NCI-H146 treated with DMSO at 0.1 percent for 48 hours (cell line): ENCODE results near the gene CALML5.

Experiments
- DNase-seq: peaks from one replicate; lab custom pipeline; 2025; ENCODE audit not compliant: unreplicated experiment; lab: John Stamatoyannopoulos, UW

CALML5 gene

GRCh38 chr10:5465976-5466450 is 33.4 kb downstream of the CALML5 start:
- DNase-seq, result no peak

GRCh38 chr10:5464546-5464945 is 34.8 kb downstream of the CALML5 start:
- DNase-seq, result no peak

- no peak for DNase-seq
These were observed 36.5 kb downstream of the CALML5 start for GRCh38 chr10:5462841-5463293.

DNA sequence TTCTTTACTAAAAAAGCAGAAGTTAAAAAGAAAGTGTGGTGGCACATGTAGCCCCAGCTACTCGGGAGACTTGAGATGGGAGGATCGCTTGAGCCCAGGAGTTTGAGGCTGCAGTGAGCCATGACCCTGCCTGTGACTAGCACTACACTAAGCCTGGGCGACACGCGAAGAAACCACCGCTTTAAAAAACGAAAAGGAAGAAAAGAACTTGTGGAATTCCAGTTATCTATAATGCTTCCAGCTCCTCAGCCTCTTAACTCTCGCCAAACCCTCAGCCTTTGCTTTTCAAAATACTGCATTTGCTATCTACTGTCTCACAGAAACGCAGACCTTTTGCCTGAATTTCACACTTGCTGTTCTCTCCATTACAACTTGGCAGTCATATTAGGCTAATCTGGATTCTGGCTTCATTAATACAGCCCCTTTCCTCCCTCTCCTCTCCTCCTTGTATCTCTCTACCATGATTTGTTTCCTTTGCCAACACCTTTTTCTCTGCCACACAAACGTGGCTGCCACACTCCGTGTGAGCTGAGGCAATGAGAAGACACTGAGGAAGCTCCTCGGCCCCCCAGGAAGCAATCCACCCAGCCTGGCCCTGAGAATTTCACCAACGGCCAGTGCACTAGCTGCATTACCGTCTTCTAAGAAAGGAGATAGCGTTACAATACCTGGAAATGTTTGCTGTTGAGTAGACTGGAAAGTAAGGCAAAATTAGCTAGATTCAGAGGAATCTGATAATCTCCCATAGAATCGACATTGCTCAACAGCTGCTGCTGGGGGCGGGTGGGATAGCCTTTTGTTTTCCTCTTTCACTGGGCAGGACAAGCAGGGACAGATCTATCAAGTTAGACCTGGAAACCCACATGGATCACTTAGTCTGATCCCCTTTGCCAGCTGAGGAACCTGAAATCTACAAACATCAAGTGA is 37.2 kb downstream of the CALML5 start:
- DNase-seq, result no peak

DNA sequence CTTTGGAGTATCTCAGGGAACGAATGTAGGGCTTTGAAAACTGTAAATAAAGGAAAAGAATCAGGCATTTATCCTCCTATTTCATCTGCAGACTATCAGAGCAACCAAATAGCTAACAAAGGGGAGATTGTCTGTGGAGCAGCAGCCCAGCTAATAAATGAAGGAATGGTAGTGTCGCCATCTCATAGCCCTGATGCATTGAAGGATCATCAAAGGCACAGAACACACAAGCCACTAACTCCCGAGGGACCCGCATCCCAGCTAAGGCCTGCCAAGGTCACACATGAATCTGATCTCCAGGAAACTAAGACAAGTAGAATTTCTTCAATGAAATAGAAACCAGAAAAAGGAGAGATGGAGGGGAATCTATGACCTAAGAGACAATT is 38.2 kb downstream of the CALML5 start:
- no peak for DNase-seq

DNA sequence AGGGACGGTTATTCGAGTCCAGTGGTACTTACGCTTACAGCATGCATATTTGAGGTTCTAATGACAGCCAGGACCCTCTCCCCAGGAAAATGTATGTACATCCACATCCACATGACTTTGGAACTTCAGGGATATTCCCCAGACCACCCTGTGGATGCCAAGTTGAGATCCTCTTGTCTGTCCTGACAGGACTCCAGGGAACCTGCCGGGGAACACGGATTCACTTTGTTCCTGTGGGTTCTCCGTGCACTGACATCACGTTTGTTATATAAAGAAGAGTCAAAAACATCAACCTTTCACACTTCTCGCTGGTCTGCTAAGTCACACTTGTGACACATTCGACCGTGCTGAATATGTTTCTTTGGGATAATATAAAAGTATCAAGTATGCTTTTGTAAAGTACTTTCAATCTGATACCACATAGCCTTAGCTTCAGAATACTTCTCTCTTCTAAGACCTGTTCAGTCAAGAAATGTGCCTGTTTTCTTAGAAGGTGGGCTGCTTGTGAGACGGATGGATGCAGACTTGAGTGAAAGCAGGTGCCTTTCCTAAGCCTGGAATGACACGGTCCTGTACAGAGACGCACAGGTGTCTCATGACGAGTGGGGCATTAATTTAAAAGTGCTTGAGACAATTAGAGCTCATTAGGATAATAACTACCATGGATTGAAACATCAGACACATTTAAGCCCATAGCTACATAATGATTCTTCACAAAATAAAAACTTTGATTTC is 38.7 kb downstream of the CALML5 start:
- no peak for DNase-seq

GRCh38 chr10:5458949-5459747 is 40.2 kb downstream of the CALML5 start:
- DNase-seq, result no peak

- no peak for DNase-seq
These were observed 40.9 kb downstream of the CALML5 start for GRCh38 chr10:5458425-5458824.

- DNase-seq, result no peak
These were observed 41.6 kb downstream of the CALML5 start for GRCh38 chr10:5457741-5458140.

DNA sequence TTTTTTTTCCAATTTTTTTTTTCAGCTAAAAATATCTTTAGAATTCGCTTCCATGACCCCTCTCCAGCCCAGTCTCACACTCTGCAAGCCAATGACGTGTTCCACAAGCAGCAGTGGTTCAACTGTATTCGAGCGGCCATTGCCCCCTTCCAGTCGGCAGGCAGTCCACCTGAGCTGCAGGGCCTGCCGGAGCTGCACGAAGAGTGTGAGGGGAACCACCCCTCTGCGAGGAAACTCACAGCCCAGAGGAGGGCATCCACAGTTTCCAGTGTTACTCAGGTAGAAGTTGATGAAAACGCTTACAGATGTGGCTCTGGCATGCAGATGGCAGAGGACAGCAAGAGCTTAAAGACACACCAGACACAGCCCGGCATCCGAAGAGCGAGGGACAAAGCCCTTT is 42.8 kb downstream of the CALML5 start:
- DNase-seq, result no peak

GRCh38 chr10:5453749-5454489 is 45.5 kb downstream of the CALML5 start:
- DNase-seq, result no peak

DNA sequence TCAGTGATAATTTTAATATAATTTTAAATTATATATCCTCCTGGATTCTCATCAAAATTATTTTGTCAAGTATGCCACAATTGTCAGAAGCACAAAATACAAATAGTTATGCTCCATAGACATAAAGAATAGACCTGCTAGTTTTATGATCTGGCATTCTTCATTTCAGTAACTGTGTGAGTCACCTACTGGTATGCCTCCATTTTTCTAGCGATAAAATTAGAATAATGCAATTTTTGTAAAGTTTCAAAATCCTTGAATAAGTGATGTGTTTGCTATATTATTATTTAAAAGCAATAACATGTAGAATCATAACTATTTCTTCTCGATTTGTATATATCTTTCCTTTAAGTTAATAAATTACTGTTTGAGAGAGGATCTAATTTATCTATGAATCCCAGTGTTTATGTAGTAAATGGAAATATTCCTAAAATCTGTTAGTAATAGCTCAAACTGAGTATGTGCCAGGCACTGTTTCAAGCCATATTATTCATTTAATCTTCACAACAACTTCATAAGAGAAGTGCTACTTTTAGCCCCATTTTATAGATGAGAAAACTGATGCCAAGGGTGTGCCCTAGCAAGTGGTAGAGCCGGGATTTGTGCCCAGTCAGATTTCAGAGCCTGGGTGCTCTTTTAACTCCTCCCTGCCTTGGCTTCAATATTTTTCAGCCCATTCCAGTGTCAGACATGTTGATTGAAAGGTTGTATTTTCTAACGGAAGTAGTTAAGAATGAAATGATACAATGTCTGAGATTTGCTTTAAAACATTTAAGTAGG is 48.6 kb downstream of the CALML5 start:
- DNase-seq, result no peak

DNA sequence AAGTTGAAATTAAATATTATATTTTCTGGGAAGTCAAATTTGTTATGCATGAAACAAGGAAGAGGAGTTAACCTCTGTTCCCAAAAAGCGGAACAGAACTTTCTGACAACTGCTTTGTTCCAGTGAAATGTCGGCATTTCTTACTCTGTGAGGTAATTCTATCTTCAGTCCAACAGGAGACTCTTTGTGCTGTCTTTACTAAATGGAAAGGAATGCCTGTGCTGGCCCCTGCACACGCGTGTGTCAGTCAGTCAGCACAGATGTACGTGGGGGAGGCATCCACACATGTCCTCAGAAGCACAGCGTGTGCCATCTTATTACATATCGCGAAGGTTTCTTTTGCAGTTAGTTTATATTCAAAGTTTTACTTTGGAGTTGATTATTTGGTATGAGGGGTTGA is 49.5 kb downstream of the CALML5 start:
- no peak for DNase-seq

DNA sequence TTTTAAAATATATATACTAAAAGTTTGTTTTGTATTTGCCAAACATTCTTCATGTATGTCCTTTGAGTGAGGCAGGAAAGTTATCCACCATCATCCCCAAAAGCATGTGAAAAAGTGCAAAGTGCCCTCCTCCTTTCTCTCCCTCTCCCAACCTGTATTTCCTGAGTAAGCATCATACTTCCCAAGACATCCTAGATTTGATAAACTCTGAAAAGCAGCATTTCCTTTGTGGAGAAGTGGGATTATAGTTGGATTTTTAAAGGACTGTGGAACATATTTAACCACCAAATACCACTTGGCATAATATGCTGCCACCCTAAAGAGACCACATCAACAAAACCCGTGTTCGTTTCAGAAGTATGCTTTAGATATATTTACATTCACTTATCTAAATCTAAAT is 50.1 kb downstream of the CALML5 start:
- DNase-seq, result no peak
